ENCODE data around the gene IGSF21. TPM values are rescaled to one million over a fixed set of nuclear protein-coding genes. Genes with fewer than 3 reads are reported as not detected.
A peak's percentile ranks its signal among the peaks of the same experiment; 100 is the strongest.

Gene IGSF21
- polyA plus RNA-seq, 3 donors, result not detected

GRCh38 chr1:18232052-18232451 lies 124.5 kb downstream of the IGSF21 start:
- Mint-ChIP-seq H3K4me1 (no peaks in the 10 kb centered on the region), H3K36me3 (no peaks in the 10 kb centered on the region), H3K27ac (no peak overlapping the region), H3K9me3 (peaks cover 13 to 29% (median 24%) of the 10 kb centered on the region in 7 donors), H3K27me3 (ENCODE audit: low read depth in 3 of 3) (peaks cover 4 to 15% (median 14%) of the 10 kb centered on the region in 3 donors), H3K4me3 (no peak overlapping the region)
- H4K20me1 ChIP-seq (ENCODE audit: insufficient read depth, low read length), result no peaks in the 10 kb centered on the region
- no peaks in the 10 kb centered on the region for H3K79me2 ChIP-seq (ENCODE audit: insufficient read depth, low read length)
- H3K27ac ChIP-seq (ENCODE audit: low read depth in 1 of 2, low read length in 2 of 2), result no peak overlapping the region
- no peak overlapping the region for H3K4me3 ChIP-seq (replicated peaks in 1 of 3; ENCODE audit: low read depth in 2 of 3, low read length in 3 of 3)
- peaks cover 21 to 22% of the 10 kb centered on the region in 2 donors for H3K9me3 ChIP-seq (replicated peaks in 1 of 2; ENCODE audit: control insufficient read depth in 1 of 2, insufficient read depth in 1 of 2, low read length in 2 of 2)
- H3K4me1 ChIP-seq (ENCODE audit: control insufficient read depth in 1 of 2, insufficient read depth in 2 of 2, low read length in 2 of 2), result no peaks in the 10 kb centered on the region
- intact Hi-C loops (cut with micrococcal nuclease), result loop anchor here in 1 of 2 donors (5.0 kb wide), 1 partner anchor 735 kb away; no protein-coding TSS in a partner anchor
- no peaks in the 10 kb centered on the region for H3K36me3 ChIP-seq (replicated peaks in 1 of 2; ENCODE audit: control insufficient read depth in 1 of 2, insufficient read depth in 2 of 2, low read length in 2 of 2)
- no peak overlapping the region for H3K4me2 ChIP-seq (replicated peaks; ENCODE audit: extremely low read depth, low read length, poor library complexity, severe bottlenecking)
- H3K27me3 ChIP-seq (ENCODE audit: control insufficient read depth in 2 of 2, insufficient read depth in 2 of 2, low read length in 2 of 2), result no peaks in the 10 kb centered on the region
- no CpG with 5 or more reads among the region's 1 CpG for WGBS (ENCODE audit: insufficient coverage)
- no peak overlapping the region for H2AFZ ChIP-seq (ENCODE audit: insufficient read depth, low read depth, low read length, poor library complexity, severe bottlenecking)
- DNase-seq, result no peak
- peak; percentile 37 for TF ChIP-seq CTCF (IDR thresholded peaks at IDR 0.05)
- H3K9ac ChIP-seq (ENCODE audit: insufficient read depth, low read length, poor library complexity, severe bottlenecking), result no peak overlapping the region

GRCh38 chr1:18233176-18233864 lies 125.7 kb downstream of the IGSF21 start:
- H3K79me2 ChIP-seq (ENCODE audit: insufficient read depth, low read length), result no peaks in the 10 kb centered on the region
- Mint-ChIP-seq H3K4me1 (no peaks in the 10 kb centered on the region), H3K9me3 (peaks cover 13 to 26% (median 22%) of the 10 kb centered on the region in 7 donors), H3K27me3 (ENCODE audit: low read depth in 3 of 3) (peaks cover 4 to 15% (median 13%) of the 10 kb centered on the region in 3 donors), H3K4me3 (no peak overlapping the region), H3K27ac (no peak overlapping the region), H3K36me3 (no peaks in the 10 kb centered on the region)
- H2AFZ ChIP-seq (ENCODE audit: insufficient read depth, low read depth, low read length, poor library complexity, severe bottlenecking), result no peak overlapping the region
- H3K36me3 ChIP-seq (replicated peaks in 1 of 2; ENCODE audit: control insufficient read depth in 1 of 2, insufficient read depth in 2 of 2, low read length in 2 of 2), result no peaks in the 10 kb centered on the region
- no peak overlapping the region for H3K9ac ChIP-seq (ENCODE audit: insufficient read depth, low read length, poor library complexity, severe bottlenecking)
- no peak overlapping the region for H3K27ac ChIP-seq (ENCODE audit: low read depth in 1 of 2, low read length in 2 of 2)
- intact Hi-C loops (cut with micrococcal nuclease), result loop anchor here in 1 of 2 donors (5.0 kb wide), 1 partner anchor 736 kb away; no protein-coding TSS in a partner anchor
- 79% methylated on average over 4 of the region's 5 CpGs for WGBS (ENCODE audit: insufficient coverage)
- DNase-seq, result no peak
- peaks cover 21 to 22% of the 10 kb centered on the region in 2 donors for H3K9me3 ChIP-seq (replicated peaks in 1 of 2; ENCODE audit: control insufficient read depth in 1 of 2, insufficient read depth in 1 of 2, low read length in 2 of 2)
- H3K27me3 ChIP-seq (ENCODE audit: control insufficient read depth in 2 of 2, insufficient read depth in 2 of 2, low read length in 2 of 2), result no peaks in the 10 kb centered on the region
- no peak for TF ChIP-seq CTCF (IDR thresholded peaks at IDR 0.05)
- no peaks in the 10 kb centered on the region for H4K20me1 ChIP-seq (ENCODE audit: insufficient read depth, low read length)
- no peak overlapping the region for H3K4me3 ChIP-seq (replicated peaks in 1 of 3; ENCODE audit: low read depth in 2 of 3, low read length in 3 of 3)
- H3K4me2 ChIP-seq (replicated peaks; ENCODE audit: extremely low read depth, low read length, poor library complexity, severe bottlenecking), result no peak overlapping the region
- H3K4me1 ChIP-seq (ENCODE audit: control insufficient read depth in 1 of 2, insufficient read depth in 2 of 2, low read length in 2 of 2), result no peaks in the 10 kb centered on the region
